ENCODE results near the gene CALN1. TPM values are rescaled to one million over a fixed set of nuclear protein-coding genes. Genes with fewer than 3 reads are reported as not detected.
A peak's percentile ranks its signal among the peaks of the same experiment; 100 is the strongest.

CALN1 gene
- total RNA-seq, 4 donors from 2014 or later = under 0.01 to 0.33 (median 0.10) TPM; not detected in 1

- H3K4me3 ChIP-seq (replicated peaks in 1 of 3) = no peak overlapping the region
- no peak for DNase-seq
- H3K27ac ChIP-seq = no peak overlapping the region
- H3K9me3 ChIP-seq = no peaks in the 10 kb centered on the region
- no peaks in the 10 kb centered on the region for H3K4me1 ChIP-seq
- no peaks in the 10 kb centered on the region for H3K27me3 ChIP-seq
- no peaks in the 10 kb centered on the region for H3K36me3 ChIP-seq
- TF ChIP-seq, protein P1, sequence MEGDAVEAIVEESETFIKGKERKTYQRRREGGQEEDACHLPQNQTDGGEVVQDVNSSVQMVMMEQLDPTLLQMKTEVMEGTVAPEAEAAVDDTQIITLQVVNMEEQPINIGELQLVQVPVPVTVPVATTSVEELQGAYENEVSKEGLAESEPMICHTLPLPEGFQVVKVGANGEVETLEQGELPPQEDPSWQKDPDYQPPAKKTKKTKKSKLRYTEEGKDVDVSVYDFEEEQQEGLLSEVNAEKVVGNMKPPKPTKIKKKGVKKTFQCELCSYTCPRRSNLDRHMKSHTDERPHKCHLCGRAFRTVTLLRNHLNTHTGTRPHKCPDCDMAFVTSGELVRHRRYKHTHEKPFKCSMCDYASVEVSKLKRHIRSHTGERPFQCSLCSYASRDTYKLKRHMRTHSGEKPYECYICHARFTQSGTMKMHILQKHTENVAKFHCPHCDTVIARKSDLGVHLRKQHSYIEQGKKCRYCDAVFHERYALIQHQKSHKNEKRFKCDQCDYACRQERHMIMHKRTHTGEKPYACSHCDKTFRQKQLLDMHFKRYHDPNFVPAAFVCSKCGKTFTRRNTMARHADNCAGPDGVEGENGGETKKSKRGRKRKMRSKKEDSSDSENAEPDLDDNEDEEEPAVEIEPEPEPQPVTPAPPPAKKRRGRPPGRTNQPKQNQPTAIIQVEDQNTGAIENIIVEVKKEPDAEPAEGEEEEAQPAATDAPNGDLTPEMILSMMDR (IDR thresholded peaks at IDR 0.05) = no peak
- TF ChIP-seq POLR2A (IDR thresholded peaks at IDR 0.05) = no peak
- intact Hi-C loops (cut with DNase I) = no loop called here
- WGBS, 2 donors = 87 to 92% methylated on average over 4 of the region's 4 CpGs
Observed at GRCh38 chr7:71754828-71755227, 657.3 kb downstream of the CALN1 start.

DNA sequence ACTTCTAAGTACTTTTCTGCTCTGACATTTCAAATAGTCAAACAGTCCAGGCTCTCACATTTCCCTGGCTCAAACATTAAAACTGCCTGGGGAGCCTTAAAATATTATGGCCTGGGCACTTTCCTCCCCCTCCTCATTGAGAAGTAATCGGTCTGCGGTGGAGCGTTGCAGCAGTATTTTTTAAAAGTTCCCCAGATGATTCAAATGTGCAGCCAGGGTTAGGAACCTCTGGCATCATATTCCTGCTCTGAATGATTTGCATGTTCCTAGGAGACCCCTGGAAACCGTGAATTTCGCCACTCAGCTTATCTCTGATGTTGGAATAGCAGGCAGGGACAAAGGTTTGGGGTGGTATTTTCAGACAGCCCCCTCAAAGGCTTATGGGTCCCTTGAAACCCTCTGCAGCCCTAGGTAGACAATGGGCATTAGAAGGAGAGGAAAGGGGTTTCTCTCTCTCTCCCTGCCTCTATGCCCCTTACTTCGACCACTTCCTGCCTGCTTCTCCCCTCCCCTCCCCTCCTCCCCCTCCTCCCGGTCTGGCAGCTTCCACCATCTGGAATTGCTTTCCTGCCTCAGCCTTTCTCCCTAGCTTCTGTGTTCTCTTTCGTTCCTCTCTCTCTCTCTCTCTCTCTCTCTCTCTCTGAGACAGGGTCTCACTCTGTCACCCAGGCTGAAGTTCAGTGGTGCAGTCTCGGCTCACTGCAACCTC is 658.0 kb downstream of the CALN1 start:
- DNase-seq = no peak
- Histone ChIP-seq H3K36me3 (no peaks in the 10 kb centered on the region), H3K27ac (no peak overlapping the region), H3K4me3 (replicated peaks in 1 of 3) (no peak overlapping the region), H3K4me1 (no peaks in the 10 kb centered on the region), H3K27me3 (no peaks in the 10 kb centered on the region), H3K9me3 (no peaks in the 10 kb centered on the region)
- intact Hi-C loops (cut with DNase I) = no loop called here
- no peak for TF ChIP-seq POLR2A (IDR thresholded peaks at IDR 0.05)
- TF ChIP-seq, protein P1 (IDR thresholded peaks at IDR 0.05) = no peak
- WGBS, 2 donors = 28 to 42% methylated on average over 9 of the region's 9 CpGs

GRCh38 chr7:71753236-71753635 is 658.9 kb downstream of the CALN1 start:
- Histone ChIP-seq H3K9me3 (no peaks in the 10 kb centered on the region), H3K27ac (no peak overlapping the region), H3K4me3 (replicated peaks in 1 of 3) (no peak overlapping the region), H3K4me1 (no peaks in the 10 kb centered on the region), H3K36me3 (no peaks in the 10 kb centered on the region), H3K27me3 (no peaks in the 10 kb centered on the region)
- 95 to 100% methylated on average over 2 of the region's 2 CpGs for WGBS, 2 donors
- TF ChIP-seq, protein P1 (IDR thresholded peaks at IDR 0.05) = no peak
- no peak for TF ChIP-seq POLR2A (IDR thresholded peaks at IDR 0.05)
- intact Hi-C loops (cut with DNase I) = no loop called here
- DNase-seq = no peak

- Histone ChIP-seq H3K4me3 (replicated peaks in 1 of 3) (no peak overlapping the region), H3K36me3 (no peaks in the 10 kb centered on the region), H3K27me3 (no peaks in the 10 kb centered on the region), H3K9me3 (no peaks in the 10 kb centered on the region), H3K4me1 (no peaks in the 10 kb centered on the region), H3K27ac (no peak overlapping the region)
- intact Hi-C loops (cut with DNase I) = no loop called here
- DNase-seq = peak; percentile 48 to 50
- TF ChIP-seq, protein P1 (IDR thresholded peaks at IDR 0.05) = peak in 5 of 6 experiments; percentile 13 to 72 (median 42)
- no peak for TF ChIP-seq POLR2A (IDR thresholded peaks at IDR 0.05)
- 17 to 32% methylated on average over 12 to 28 of the region's 43 CpGs for WGBS, 2 donors
Observed at GRCh38 chr7:71752171-71752935, 659.8 kb downstream of the CALN1 start.

- H3K36me3 ChIP-seq = no peaks in the 10 kb centered on the region
- 91 to 92% methylated on average over 6 of the region's 6 CpGs for WGBS, 2 donors
- no peak overlapping the region for H3K27ac ChIP-seq
- DNase-seq = no peak
- intact Hi-C loops (cut with DNase I) = no loop called here
- no peak for TF ChIP-seq POLR2A (IDR thresholded peaks at IDR 0.05)
- TF ChIP-seq, protein P1 (IDR thresholded peaks at IDR 0.05) = no peak
- no peak overlapping the region for H3K4me3 ChIP-seq (replicated peaks in 1 of 3)
- no peaks in the 10 kb centered on the region for H3K27me3 ChIP-seq
- H3K9me3 ChIP-seq = no peaks in the 10 kb centered on the region
- no peaks in the 10 kb centered on the region for H3K4me1 ChIP-seq
Observed at GRCh38 chr7:71750290-71750689, 661.8 kb downstream of the CALN1 start.
